Tongue (tissue), 2 donors: ENCODE measurements around the gene FADS3. TPM values are rescaled to one million over a fixed set of nuclear protein-coding genes. Genes with fewer than 3 reads are reported as not detected.

Experiments used
- DNase-seq: peaks from one replicate; pipeline ENCODE4 v3.0.0-alpha.2; 2015
- total RNA-seq: library from RNA; depleted of rRNA; stranded (reverse); fragments of >200 nt; gene quantifications from one replicate; pipeline ENCODE4 v1.2.3, GENCODE V29; 2014

FADS3 gene
- 27.2 TPM for total RNA-seq

GRCh38 chr11:61891331-61892084, at the start of gene FADS3:
Gene FADS3, minus strand, starts transcription at chr11:61891545. Its CDS starts 164 bp downstream, at chr11:61891381.
- peak; percentile 91 for DNase-seq

DNA sequence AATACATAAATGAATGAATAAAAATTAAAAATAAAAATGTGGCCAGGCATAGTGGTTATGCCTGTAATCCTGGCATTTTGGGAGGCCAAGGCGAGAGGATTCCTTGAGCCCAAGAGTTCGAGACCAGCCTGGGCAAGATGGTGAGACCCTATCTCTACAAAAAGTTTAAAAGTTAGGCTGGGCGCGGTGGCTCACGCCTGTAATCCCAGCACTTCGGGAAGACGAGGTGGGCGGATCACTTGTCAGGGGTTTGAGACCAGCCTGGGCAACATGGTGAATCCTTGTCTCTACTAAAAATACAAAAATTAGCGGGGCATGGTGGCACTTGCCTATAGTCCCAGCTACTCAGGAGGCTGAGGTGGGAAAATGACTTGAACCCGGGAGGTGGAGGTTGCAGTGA, 49.1 kb upstream of the FADS3 start:
- DNase-seq, result no peak

GRCh38 chr11:61935861-61936260, 44.5 kb upstream of the FADS3 start:
- DNase-seq, result no peak

- DNase-seq, result no peak
Measured at GRCh38 chr11:61930933-61931332, 39.6 kb upstream of the FADS3 start.

- no peak for DNase-seq
Measured at GRCh38 chr11:61928606-61929005, 37.3 kb upstream of the FADS3 start.

- no peak for DNase-seq
Measured at GRCh38 chr11:61927501-61927900, 36.2 kb upstream of the FADS3 start.

- DNase-seq, result peak; percentile 35
Measured at GRCh38 chr11:61926235-61926634, 34.9 kb upstream of the FADS3 start.

DNA sequence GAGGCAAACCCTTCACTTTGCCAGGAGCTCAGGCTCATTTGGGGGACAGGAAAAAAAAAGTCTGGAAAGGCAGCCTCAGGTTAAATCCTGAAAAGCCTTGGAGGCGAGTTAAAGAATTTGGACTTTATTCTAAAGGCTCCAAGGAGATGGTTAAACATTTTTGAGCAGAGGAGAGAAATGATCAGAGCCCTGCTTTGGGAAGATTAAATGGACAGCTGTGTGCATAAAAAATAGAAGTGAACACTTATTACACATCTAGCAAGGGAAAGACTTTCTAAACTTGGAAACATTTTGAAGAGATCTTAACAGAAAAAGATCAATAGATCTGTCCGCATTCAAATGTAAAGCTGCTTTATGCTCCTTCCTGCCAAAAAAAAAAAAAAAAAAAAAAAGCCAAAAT, 34.4 kb upstream of the FADS3 start:
- DNase-seq, result peak; percentile 46

DNA sequence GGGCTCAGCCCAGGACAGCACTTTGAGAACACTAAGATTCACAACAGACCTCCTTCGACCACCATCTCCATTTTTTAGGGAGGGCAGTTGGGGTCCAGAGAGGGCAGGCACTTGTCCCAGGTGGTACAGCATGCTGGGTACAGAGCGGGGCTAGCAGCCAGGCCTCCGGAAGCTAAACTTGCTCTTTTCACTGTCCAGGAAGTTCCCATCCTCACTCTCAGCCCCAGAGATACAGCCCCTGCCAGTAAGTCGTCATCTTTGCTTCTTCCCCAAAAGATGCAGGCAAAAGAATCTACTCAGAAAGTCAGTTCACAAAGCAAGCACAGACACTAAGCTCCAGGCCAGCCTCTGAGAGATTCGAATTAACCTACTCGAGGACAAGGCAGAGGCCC, 32.7 kb upstream of the FADS3 start:
- peak; percentile 55 for DNase-seq

DNA sequence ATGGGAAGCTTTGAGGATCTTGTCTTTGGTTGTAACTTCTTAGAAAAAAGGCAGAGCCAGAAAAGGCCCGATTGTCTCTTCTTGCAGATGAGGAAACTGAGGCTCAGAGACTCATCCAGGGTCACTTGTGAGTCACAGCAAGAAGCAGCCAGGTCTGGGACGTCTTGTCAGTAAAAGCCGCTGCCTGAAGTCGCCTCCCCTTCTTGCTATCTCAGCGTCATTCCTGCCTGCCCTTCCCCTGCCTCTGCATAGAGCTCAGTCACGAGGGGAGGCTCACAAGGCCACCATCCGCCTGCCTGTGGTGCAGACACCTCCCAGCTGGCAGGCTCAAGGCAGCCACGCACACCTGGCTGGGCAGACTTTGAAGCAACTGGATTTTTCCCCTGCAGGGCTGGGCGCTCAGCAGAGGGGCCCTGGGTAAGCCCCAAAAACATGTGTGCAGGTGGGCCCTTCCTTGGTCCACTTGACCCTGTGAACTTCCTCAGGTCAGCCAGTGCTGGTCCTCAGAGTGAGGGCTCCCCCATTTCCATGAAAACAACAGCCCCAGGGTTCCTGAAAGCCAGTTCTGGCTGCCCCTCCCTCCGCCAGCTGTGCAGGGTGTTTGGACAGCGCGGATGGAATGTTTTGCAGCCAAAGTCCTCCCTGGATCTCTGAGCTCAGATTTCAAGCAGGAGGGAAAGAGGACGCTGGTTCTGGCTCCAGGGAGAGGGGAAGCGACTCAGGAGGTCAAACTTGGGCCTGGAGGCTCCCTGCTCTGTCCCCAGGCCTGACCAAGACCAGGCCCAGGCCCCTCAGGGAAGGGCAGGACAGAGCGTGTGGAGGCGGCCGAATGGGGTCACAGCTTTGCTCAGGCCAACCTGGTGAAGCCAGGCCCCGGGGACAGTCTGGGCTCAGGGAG, 32.1 kb upstream of the FADS3 start:
- DNase-seq, result peak; percentile 94

- DNase-seq, result peak; percentile 94
Measured at GRCh38 chr11:61922539-61922938, 31.2 kb upstream of the FADS3 start.

DNA sequence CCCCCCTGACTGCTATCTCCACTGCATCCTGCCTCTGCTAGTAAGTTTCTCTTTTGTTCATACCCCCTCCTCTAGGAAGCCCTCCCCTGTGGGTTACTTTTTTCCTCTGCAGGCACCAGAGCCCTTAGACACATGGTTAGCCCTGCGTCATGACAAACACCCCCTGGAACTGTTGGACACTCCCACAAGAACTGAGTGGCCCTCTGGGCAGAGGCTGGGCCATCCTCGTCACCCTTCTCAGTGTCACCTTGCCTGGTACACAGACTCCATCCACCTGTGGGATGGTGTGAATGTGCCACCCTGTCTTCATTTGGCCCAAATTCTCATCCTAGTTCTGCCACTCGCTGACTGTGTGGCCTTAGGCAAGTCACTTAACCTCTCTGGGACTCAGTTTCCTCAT, 30.1 kb upstream of the FADS3 start:
- DNase-seq, result no peak

DNA sequence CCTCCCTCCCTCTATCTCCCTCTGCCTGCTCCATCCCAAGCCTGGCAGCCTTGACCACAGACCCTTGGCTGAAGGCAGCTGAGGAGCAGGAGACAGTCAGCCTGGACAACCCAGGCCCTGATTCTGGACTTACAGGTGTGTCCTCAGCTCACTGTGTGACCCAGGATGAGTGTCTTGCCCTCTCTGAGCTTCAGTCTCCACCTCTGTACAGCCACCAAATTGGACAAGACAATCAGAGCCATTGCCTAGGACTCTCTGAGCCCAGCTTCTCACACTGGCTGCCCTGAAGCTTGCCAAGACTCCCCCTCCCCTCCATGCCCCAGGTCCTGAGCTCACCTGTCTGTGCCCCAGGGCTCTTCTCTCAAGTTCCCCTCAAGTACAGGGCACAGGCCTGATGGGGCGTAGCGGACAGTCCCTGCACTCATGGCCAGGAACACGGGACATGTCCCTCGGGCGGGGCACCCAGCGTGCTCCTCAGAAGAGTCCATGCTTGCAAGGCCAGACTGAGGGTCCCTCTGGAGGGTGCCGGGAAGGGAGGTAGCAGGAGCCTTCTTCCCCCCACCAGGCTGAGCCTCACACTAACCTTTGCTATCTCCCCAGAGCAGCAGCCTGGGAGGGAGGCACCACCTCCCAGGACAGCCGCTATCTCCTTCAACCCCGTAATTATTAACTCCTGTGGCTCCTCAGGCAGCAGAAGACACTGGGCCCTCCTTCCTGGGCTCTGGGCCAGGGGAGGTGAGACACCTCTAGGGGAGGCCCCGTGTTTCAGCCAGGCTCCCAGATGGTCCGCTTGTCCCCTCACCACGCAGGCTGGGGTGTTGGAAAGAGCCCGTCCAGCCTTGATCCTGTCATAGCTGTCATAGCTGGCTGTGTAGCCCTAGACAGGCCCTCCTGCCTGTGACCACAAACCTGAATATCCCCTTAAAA, 28.6 kb upstream of the FADS3 start:
- DNase-seq, result peak; percentile 24

DNA sequence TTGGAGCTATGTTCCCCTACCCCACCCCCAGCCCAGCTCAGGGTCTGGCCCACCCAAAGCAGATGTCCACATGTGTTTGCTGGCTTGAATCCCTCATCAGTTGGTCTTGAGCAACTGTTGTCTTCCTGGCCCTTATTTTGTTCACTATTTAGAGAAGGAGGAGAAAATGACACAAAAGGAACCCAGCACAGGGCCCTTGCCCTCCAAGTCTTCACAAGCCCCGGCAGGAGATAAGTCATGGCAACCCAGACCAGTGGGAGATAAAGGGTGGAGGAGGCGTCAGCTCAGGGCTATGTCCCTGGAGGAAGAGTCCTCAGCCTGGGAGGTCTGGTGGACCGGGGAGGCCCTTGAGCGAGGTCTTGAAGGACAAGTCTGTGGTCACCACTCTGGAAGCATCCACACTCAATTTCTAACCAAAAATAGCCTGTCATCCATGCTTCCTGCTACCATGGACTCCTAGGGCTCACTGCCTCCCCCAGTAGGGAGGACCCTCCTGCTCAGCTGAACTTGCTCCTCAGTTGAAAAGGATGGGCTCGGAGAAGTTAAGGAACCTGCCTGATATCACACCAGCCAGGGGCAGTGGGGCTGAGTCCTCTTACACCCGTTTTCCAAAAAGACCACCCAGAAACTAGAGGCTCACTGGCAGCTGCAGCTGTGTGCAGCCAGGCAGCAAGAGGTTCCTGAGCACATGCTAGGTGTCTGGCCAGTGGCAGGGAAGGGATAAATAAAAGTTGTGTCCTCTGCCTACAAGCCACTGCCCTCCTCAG, 27.8 kb upstream of the FADS3 start:
- peak; percentile 83 for DNase-seq

DNA sequence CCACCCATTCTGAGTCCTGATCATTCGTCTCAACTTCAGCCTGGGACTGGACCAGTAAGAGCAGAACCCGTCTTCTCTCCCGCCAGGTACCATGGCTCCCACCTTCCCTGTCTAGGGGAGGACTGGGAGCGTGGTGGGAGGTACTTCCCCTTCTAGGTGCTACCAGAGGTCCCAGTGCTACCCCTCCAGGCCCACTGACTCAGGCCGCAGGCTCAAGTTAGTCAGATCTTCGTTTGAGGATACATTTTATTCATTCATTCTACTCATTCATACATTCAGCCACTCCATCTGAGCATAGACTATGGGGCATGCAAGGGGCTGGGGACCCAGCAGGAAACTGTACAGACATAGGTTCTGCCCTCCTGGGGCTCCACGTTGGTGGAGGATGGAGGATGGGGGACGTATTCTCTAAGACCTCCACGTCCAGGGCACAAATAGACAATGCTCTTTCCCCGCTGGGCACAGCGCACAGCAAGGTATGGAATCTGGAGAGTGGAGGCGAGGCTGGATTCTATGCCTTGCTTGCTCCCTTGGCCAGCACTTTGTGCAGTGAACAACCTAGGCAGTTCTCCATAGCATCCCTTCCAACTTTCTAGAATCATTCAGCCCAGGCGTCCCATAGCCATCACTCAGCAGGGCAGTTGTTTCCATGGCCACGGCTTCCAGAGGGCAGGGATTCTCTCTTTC, 27.0 kb upstream of the FADS3 start:
- no peak for DNase-seq

GRCh38 chr11:61917334-61918109, 26.2 kb upstream of the FADS3 start, which contains the start of gene RAB3IL1:
Gene RAB3IL1, minus strand, starts transcription at chr11:61917566. Its CDS starts 199 bp downstream, at chr11:61917367.
- peak; percentile 81 for DNase-seq

GRCh38 chr11:61916737-61917333, 25.5 kb upstream of the FADS3 start:
- DNase-seq, result no peak

DNA sequence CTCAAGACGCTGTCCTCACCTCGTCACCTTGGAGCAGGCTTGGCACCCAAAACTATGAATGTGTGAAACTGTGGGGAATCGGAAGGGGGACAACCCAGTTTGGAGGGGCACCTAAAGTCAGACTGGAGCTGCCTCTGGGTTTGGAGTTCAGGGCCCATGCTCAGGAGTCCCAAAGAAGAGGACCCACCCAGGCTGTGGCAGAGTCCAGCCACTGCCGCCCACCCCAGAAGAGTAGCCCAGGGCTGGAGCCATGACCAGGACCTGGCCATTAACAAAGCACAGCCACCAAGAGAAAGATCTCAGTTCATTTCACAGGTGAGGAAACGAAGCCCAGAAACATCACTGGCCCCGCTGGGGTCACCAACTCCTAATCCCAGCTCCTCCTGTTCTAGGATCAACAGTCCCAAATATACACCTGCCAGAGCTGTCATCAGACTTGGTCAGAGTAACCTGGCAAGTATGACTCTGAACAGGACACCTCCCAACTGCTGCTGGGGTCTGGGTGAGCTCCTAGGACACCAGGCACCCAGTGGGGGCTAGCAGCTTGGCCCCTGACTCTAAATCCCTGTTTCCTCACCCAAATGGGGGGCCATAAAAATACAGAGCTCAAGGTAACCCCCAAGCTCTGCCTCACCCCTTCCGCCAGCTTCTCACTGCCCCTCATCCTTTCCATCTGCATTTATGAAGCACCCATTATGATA, 23.3 kb upstream of the FADS3 start:
- no peak for DNase-seq
